AG04450 (cell line): Measurements from ENCODE around the gene DNASE2B. TPM values are rescaled to one million over a fixed set of nuclear protein-coding genes. Genes with fewer than 3 reads are reported as not detected.

ENCODE experiments used
- CTCF ChIA-PET: fragments of 300-600, 350-600 bp; formaldehyde crosslinking; extraction: SDS; loops from one replicate; lab custom pipeline; 2022; ENCODE audit warnings: antibody characterized with exemption, inconsistent platforms; lab: Charles Lee
- POLR2A ChIA-PET: fragments of 350-600 bp; formaldehyde crosslinking; extraction: SDS; loops from one replicate; lab custom pipeline; 2021; ENCODE audit warnings: antibody characterized with exemption, inconsistent platforms; lab: Yijun Ruan, JAX
- DNase-seq: peaks from one replicate; pipeline ENCODE4 v3.0.0-alpha.2; 2011; ENCODE audit warnings: low read depth, low spot score
- H3K27ac ChIP-seq: one replicate; pipeline ENCODE4 v1.5.1; 2012; ENCODE audit warnings: low read depth, low read length, control low read depth
- H3K27me3 ChIP-seq: one replicate; pipeline ENCODE4 v1.6.0; 2012; ENCODE audit warnings: low read length; ENCODE audit not compliant: control insufficient read depth, insufficient read depth
- H3K4me3 ChIP-seq: 2 replicates; pipeline ENCODE4 v1.5.1; 2011; ENCODE audit warnings: mild to moderate bottlenecking, low read depth, low read length, control low read depth
- H3K9me3 ChIP-seq: 2 replicates; pipeline ENCODE4 v1.5.1; 2012; ENCODE audit warnings: low read length; ENCODE audit not compliant: control insufficient read depth, insufficient read depth
- polyA plus RNA-seq: library from polyadenylated mRNA; depleted of rRNA; stranded (reverse); fragments of >200 nt; gene quantifications from 2 replicates; pipeline ENCODE4 v1.2.3, GENCODE V29; 2011
- TF ChIP-seq, protein P1 (sequence below): IDR thresholded peaks from 2 replicates; pipeline ENCODE4 v1.5.1; 2011; ENCODE audit warnings: low read depth, low read length, control low read depth, inconsistent platforms

Gene DNASE2B
- polyA plus RNA-seq, 1 experiment = not detected

DNA sequence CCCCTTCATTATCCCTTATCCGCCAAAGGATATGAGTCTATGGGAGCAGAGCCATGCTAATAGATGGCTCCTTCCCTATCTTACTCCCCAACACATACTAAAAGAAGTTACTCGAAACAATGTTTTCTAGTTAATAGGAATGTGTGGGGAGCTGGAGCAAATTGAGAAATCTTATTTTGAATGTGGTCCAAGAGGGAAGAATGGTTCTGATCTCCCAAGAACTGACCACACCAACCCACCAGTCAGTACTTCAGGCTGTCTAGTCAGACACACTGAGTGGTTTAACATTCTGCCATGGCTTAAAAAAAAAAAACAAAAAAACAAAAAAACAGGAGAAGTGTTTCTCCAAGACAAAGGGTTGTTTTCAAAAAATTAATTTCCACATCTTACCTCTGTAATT lies 31.5 kb upstream of the DNASE2B start:
- Histone ChIP-seq H3K9me3 (peaks cover 9% of the 10 kb centered on the region), H3K27ac (no peak overlapping the region), H3K4me3 (no peak overlapping the region), H3K27me3 (no peaks in the 10 kb centered on the region)
- TF ChIP-seq, protein P1, sequence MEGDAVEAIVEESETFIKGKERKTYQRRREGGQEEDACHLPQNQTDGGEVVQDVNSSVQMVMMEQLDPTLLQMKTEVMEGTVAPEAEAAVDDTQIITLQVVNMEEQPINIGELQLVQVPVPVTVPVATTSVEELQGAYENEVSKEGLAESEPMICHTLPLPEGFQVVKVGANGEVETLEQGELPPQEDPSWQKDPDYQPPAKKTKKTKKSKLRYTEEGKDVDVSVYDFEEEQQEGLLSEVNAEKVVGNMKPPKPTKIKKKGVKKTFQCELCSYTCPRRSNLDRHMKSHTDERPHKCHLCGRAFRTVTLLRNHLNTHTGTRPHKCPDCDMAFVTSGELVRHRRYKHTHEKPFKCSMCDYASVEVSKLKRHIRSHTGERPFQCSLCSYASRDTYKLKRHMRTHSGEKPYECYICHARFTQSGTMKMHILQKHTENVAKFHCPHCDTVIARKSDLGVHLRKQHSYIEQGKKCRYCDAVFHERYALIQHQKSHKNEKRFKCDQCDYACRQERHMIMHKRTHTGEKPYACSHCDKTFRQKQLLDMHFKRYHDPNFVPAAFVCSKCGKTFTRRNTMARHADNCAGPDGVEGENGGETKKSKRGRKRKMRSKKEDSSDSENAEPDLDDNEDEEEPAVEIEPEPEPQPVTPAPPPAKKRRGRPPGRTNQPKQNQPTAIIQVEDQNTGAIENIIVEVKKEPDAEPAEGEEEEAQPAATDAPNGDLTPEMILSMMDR = no peak
- ChIA-PET POLR2A (interaction anchor here (2.5 kb wide), 1 partner anchor 12 kb away, joined by 9 read pairs; no protein-coding TSS in a partner anchor), CTCF (no interaction called here)
- DNase-seq = no peak

DNA sequence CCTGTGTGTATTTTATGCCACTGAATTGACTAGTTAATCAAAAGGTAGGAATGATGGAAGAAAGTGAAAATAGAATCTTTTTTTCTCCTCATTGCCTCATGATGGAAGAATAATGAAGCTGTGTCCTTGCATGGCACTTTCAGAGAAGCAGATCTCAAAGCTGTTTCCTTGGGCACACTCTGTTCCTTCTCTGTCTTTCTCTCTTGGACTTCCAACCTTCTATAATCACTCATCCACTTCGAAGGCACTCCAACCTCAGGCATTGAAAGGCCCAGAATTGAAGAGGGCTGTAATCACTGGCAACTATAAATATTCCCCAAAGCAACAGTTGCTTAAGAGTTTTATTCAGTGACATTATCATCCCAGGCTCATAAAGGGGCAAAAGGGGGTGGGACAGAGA lies 31.1 kb upstream of the DNASE2B start:
- ChIA-PET POLR2A (interaction anchor here (2.5 kb wide), 1 partner anchor 12 kb away, joined by 9 read pairs; no protein-coding TSS in a partner anchor), CTCF (no interaction called here)
- H3K27me3 ChIP-seq = no peaks in the 10 kb centered on the region
- H3K4me3 ChIP-seq = no peak overlapping the region
- TF ChIP-seq, protein P1 = no peak
- no peak overlapping the region for H3K27ac ChIP-seq
- no peak for DNase-seq
- peaks cover 9% of the 10 kb centered on the region for H3K9me3 ChIP-seq

DNA sequence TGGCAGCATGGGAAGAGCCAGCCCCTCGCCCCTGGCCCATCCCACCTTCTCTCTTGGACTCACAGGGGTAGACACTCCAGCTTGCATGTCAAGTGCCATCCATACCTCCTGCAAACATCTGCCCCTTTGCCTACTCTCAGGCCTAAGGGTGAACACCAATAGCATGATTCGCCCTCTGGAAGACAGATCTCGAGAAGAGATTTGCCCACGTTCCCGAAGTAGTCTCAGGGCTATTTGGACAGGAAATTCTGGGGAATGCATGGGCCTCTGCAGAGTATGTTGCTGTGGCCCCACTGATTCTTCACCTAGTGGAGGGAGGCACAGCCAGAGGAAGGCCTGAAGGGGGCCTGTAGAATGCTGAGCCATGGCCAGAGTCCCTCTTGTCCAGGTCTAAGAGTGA lies 29.8 kb upstream of the DNASE2B start:
- CTCF ChIA-PET = no interaction called here
- POLR2A ChIA-PET = no interaction called here
- Histone ChIP-seq H3K9me3 (peaks cover 9% of the 10 kb centered on the region), H3K27ac (no peak overlapping the region), H3K4me3 (no peak overlapping the region), H3K27me3 (no peaks in the 10 kb centered on the region)
- TF ChIP-seq, protein P1 = no peak
- no peak for DNase-seq

DNA sequence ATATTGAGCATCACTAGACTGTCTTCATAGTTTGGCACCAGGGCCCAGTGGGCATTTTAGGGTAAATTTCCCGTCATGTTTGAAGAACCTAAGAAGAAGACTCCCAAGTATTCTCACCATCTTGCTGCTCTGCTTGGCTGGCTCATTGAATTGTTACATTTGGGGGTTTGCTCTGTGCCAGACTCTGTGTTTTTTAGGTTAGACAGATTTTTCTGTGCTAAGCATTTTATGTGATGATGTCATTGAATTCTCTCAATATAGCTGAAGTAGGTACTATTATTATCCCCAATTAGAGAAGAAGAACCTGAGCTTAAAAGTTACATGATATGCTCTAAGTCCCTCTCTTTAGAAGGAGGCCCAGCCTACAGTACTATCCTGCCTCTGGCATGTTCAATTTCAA lies 28.0 kb upstream of the DNASE2B start:
- CTCF ChIA-PET = interaction anchor here (1.3 kb wide), 1 partner anchor 63 kb away, joined by 4 read pairs; no protein-coding TSS in a partner anchor
- no peak overlapping the region for H3K4me3 ChIP-seq
- H3K9me3 ChIP-seq = peaks cover 9% of the 10 kb centered on the region
- no peak overlapping the region for H3K27ac ChIP-seq
- no peak for DNase-seq
- POLR2A ChIA-PET = interaction anchor here (1.5 kb wide), 1 partner anchor 9 kb away, joined by 4 read pairs; no protein-coding TSS in a partner anchor
- TF ChIP-seq, protein P1 = no peak
- no peaks in the 10 kb centered on the region for H3K27me3 ChIP-seq

DNA sequence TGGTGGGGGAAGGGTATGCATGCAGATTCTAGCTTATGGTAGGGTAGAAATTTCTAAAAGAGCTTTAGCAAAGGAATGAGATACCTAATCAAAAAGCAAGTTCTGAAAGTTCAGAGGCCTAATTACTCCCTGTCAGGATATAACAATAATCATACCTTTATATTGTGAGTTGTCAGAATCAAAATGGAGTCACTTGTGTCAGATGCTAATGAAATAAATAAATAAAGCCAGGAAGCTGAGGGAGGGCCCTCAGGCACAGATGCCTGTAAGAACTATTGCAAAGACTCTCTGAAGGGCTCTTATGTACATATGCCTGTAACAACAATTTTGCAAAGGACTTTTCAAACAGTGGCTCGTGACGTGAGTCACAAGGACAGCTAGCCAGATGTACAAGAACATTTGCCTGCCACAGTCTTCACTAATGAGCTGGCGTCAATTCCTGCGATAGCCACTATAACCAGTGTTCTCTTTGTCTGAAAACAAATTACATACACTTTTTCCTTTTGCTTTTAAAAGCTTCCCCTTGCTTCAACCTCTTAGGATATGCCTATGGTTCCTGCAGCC lies 27.4 kb upstream of the DNASE2B start:
- no peak for DNase-seq
- no peak overlapping the region for H3K27ac ChIP-seq
- ChIA-PET CTCF (interaction anchor here (0.7 to 1.3 kb wide), 2 partner anchors 63 to 1123 kb away, joined by 3 to 4 read pairs; no protein-coding TSS in a partner anchor), POLR2A (interaction anchor here (1.5 kb wide), 1 partner anchor 8 kb away, joined by 4 read pairs; no protein-coding TSS in a partner anchor)
- H3K27me3 ChIP-seq = no peaks in the 10 kb centered on the region
- TF ChIP-seq, protein P1 = no peak
- H3K4me3 ChIP-seq = no peak overlapping the region
- H3K9me3 ChIP-seq = peaks cover 9% of the 10 kb centered on the region
